Measurements from ENCODE around the gene TAF4. TPM values are rescaled to one million over a fixed set of nuclear protein-coding genes. Genes with fewer than 3 reads are reported as not detected.

TAF4 gene
- total RNA-seq, 1 experiment from 2014 or later, result 19.5 TPM

- Histone ChIP-seq H3K9me3 (ENCODE audit: low read length) (no peaks in the 10 kb centered on the region), H3K27me3 (ENCODE audit: low read length) (no peaks in the 10 kb centered on the region), H3K79me2 (ENCODE audit: low read length) (peaks cover 31% of the 10 kb centered on the region), H3K27ac (ENCODE audit: low read length) (no peak overlapping the region), H3K36me3 (ENCODE audit: insufficient read depth, low read length) (peaks cover 35% of the 10 kb centered on the region), H3K4me3 (ENCODE audit: low read length) (no peak overlapping the region), H3K4me2 (ENCODE audit: low read depth, low read length, poor library complexity, severe bottlenecking) (no peak overlapping the region), H3K9ac (ENCODE audit: low read length) (no peak overlapping the region), H3K4me1 (ENCODE audit: low read length) (peaks cover 20% of the 10 kb centered on the region), H2AFZ (ENCODE audit: low read length) (no peak overlapping the region), H3K9me2 (replicated peaks; ENCODE audit: insufficient read depth, low read length) (no peaks in the 10 kb centered on the region), H4K20me1 (ENCODE audit: insufficient read depth, low read depth, low read length) (peaks cover 7% of the 10 kb centered on the region; the same call in 1 of the 2 replicates)
- no peak for DNase-seq
These were observed 58.5 kb downstream of the TAF4 start for GRCh38 chr20:62007127-62007647.

- H3K27me3 ChIP-seq (ENCODE audit: low read length), result no peaks in the 10 kb centered on the region
- peaks cover 24% of the 10 kb centered on the region for H3K79me2 ChIP-seq (ENCODE audit: low read length)
- no peak for DNase-seq
- no peak overlapping the region for H2AFZ ChIP-seq (ENCODE audit: low read length)
- H3K4me1 ChIP-seq (ENCODE audit: low read length), result peaks cover 13% of the 10 kb centered on the region
- no peaks in the 10 kb centered on the region for H3K9me3 ChIP-seq (ENCODE audit: low read length)
- no peak overlapping the region for H3K4me2 ChIP-seq (ENCODE audit: low read depth, low read length, poor library complexity, severe bottlenecking)
- peaks cover 35% of the 10 kb centered on the region for H3K36me3 ChIP-seq (ENCODE audit: insufficient read depth, low read length)
- no peaks in the 10 kb centered on the region for H3K9me2 ChIP-seq (replicated peaks; ENCODE audit: insufficient read depth, low read length)
- H3K9ac ChIP-seq (ENCODE audit: low read length), result no peak overlapping the region
- peaks cover 7% of the 10 kb centered on the region; the same call in 1 of the 2 replicates for H4K20me1 ChIP-seq (ENCODE audit: insufficient read depth, low read depth, low read length)
- no peak overlapping the region for H3K4me3 ChIP-seq (ENCODE audit: low read length)
- no peak overlapping the region for H3K27ac ChIP-seq (ENCODE audit: low read length)
These were observed 59.2 kb downstream of the TAF4 start for GRCh38 chr20:62006482-62006881.

GRCh38 chr20:62004614-62005013, 61.1 kb downstream of the TAF4 start:
- Histone ChIP-seq H3K27me3 (ENCODE audit: low read length) (no peaks in the 10 kb centered on the region), H3K4me2 (ENCODE audit: low read depth, low read length, poor library complexity, severe bottlenecking) (no peak overlapping the region), H3K4me1 (ENCODE audit: low read length) (no peaks in the 10 kb centered on the region), H2AFZ (ENCODE audit: low read length) (no peak overlapping the region), H3K4me3 (ENCODE audit: low read length) (no peak overlapping the region), H3K27ac (ENCODE audit: low read length) (no peak overlapping the region), H3K9me3 (ENCODE audit: low read length) (no peaks in the 10 kb centered on the region), H3K36me3 (ENCODE audit: insufficient read depth, low read length) (peaks cover 33% of the 10 kb centered on the region), H3K9ac (ENCODE audit: low read length) (no peak overlapping the region), H3K79me2 (ENCODE audit: low read length) (peaks cover 6% of the 10 kb centered on the region; the same call in 1 of the 2 replicates), H3K9me2 (replicated peaks; ENCODE audit: insufficient read depth, low read length) (no peaks in the 10 kb centered on the region), H4K20me1 (ENCODE audit: insufficient read depth, low read depth, low read length) (no peaks in the 10 kb centered on the region)
- no peak for DNase-seq

- H3K27me3 ChIP-seq (ENCODE audit: low read length), result no peaks in the 10 kb centered on the region
- H4K20me1 ChIP-seq (ENCODE audit: insufficient read depth, low read depth, low read length), result no peaks in the 10 kb centered on the region
- H3K9ac ChIP-seq (ENCODE audit: low read length), result no peak overlapping the region
- H3K9me3 ChIP-seq (ENCODE audit: low read length), result no peaks in the 10 kb centered on the region
- DNase-seq, result no peak
- H3K4me1 ChIP-seq (ENCODE audit: low read length), result no peaks in the 10 kb centered on the region
- H3K79me2 ChIP-seq (ENCODE audit: low read length), result no peaks in the 10 kb centered on the region
- H3K9me2 ChIP-seq (replicated peaks; ENCODE audit: insufficient read depth, low read length), result no peaks in the 10 kb centered on the region
- H3K36me3 ChIP-seq (ENCODE audit: insufficient read depth, low read length), result peaks cover 27% of the 10 kb centered on the region
- no peak overlapping the region for H3K4me2 ChIP-seq (ENCODE audit: low read depth, low read length, poor library complexity, severe bottlenecking)
- H3K27ac ChIP-seq (ENCODE audit: low read length), result no peak overlapping the region
- H3K4me3 ChIP-seq (ENCODE audit: low read length), result no peak overlapping the region
- no peak overlapping the region for H2AFZ ChIP-seq (ENCODE audit: low read length)
These were observed 61.9 kb downstream of the TAF4 start for GRCh38 chr20:62003567-62004405.

- H3K9me2 ChIP-seq (replicated peaks; ENCODE audit: insufficient read depth, low read length), result no peaks in the 10 kb centered on the region
- no peak overlapping the region for H2AFZ ChIP-seq (ENCODE audit: low read length)
- no peaks in the 10 kb centered on the region for H3K79me2 ChIP-seq (ENCODE audit: low read length)
- peaks cover 33% of the 10 kb centered on the region for H3K36me3 ChIP-seq (ENCODE audit: insufficient read depth, low read length)
- H3K9me3 ChIP-seq (ENCODE audit: low read length), result no peaks in the 10 kb centered on the region
- no peaks in the 10 kb centered on the region for H3K4me1 ChIP-seq (ENCODE audit: low read length)
- H3K4me2 ChIP-seq (ENCODE audit: low read depth, low read length, poor library complexity, severe bottlenecking), result no peak overlapping the region
- H3K27ac ChIP-seq (ENCODE audit: low read length), result no peak overlapping the region
- no peak overlapping the region for H3K9ac ChIP-seq (ENCODE audit: low read length)
- H4K20me1 ChIP-seq (ENCODE audit: insufficient read depth, low read depth, low read length), result no peaks in the 10 kb centered on the region
- no peak for DNase-seq
- no peak overlapping the region for H3K4me3 ChIP-seq (ENCODE audit: low read length)
- H3K27me3 ChIP-seq (ENCODE audit: low read length), result no peaks in the 10 kb centered on the region
These were observed 62.7 kb downstream of the TAF4 start for GRCh38 chr20:62002882-62003480.

GRCh38 chr20:62001178-62001715, 64.4 kb downstream of the TAF4 start:
- Histone ChIP-seq H3K27me3 (ENCODE audit: low read length) (no peaks in the 10 kb centered on the region), H3K9ac (ENCODE audit: low read length) (no peak overlapping the region), H3K4me1 (ENCODE audit: low read length) (no peaks in the 10 kb centered on the region)

GRCh38 chr20:61998343-61999121, 67.1 kb downstream of the TAF4 start:
- Histone ChIP-seq H3K4me1 (ENCODE audit: low read length) (no peaks in the 10 kb centered on the region), H3K4me3 (ENCODE audit: low read length) (no peak overlapping the region), H3K9me2 (replicated peaks; ENCODE audit: insufficient read depth, low read length) (no peaks in the 10 kb centered on the region), H2AFZ (ENCODE audit: low read length) (no peak overlapping the region), H3K79me2 (ENCODE audit: low read length) (0 out of 2 replicates have a peak, but pooled peaks cover 6% of the 10 kb centered on the region), H4K20me1 (ENCODE audit: insufficient read depth, low read depth, low read length) (no peaks in the 10 kb centered on the region), H3K27ac (ENCODE audit: low read length) (no peak overlapping the region), H3K27me3 (ENCODE audit: low read length) (no peaks in the 10 kb centered on the region), H3K36me3 (ENCODE audit: insufficient read depth, low read length) (peaks cover 34% of the 10 kb centered on the region), H3K4me2 (ENCODE audit: low read depth, low read length, poor library complexity, severe bottlenecking) (no peak overlapping the region), H3K9me3 (ENCODE audit: low read length) (no peaks in the 10 kb centered on the region), H3K9ac (ENCODE audit: low read length) (no peak overlapping the region)
- DNase-seq, result no peak

More at GRCh38 chr20:62001178-62001715, 64.4 kb downstream of the TAF4 start:
- Histone ChIP-seq H3K9me3 (ENCODE audit: low read length) (no peaks in the 10 kb centered on the region), H3K4me3 (ENCODE audit: low read length) (no peak overlapping the region), H2AFZ (ENCODE audit: low read length) (no peak overlapping the region), H4K20me1 (ENCODE audit: insufficient read depth, low read depth, low read length) (no peaks in the 10 kb centered on the region), H3K9me2 (replicated peaks; ENCODE audit: insufficient read depth, low read length) (no peaks in the 10 kb centered on the region), H3K4me2 (ENCODE audit: low read depth, low read length, poor library complexity, severe bottlenecking) (no peak overlapping the region), H3K27ac (ENCODE audit: low read length) (no peak overlapping the region), H3K36me3 (ENCODE audit: insufficient read depth, low read length) (peaks cover 28% of the 10 kb centered on the region), H3K79me2 (ENCODE audit: low read length) (no peaks in the 10 kb centered on the region)
- DNase-seq, result no peak
